ENCODE data around the gene MTFR2. TPM values are rescaled to one million over a fixed set of nuclear protein-coding genes. Genes with fewer than 3 reads are reported as not detected.

MTFR2 gene
- total RNA-seq, 2 donors from 2014 or later, result 4.0 to 6.3 TPM

GRCh38 chr6:136254851-136255466 is 4.8 kb upstream of the MTFR2 start:
- no peak for DNase-seq
- Histone ChIP-seq H3K27me3 (ENCODE audit: control insufficient read depth, insufficient read depth, low read length, poor library complexity, severe bottlenecking) (no peaks in the 10 kb centered on the region), H3K36me3 (ENCODE audit: control insufficient read depth, insufficient read depth, low read length) (peaks cover 41% of the 10 kb centered on the region), H3K9ac (ENCODE audit: extremely low read depth, low read length, poor library complexity, severe bottlenecking) (no peak overlapping the region), H3K4me3 (ENCODE audit: low read length) (no peak overlapping the region), H3K4me1 (ENCODE audit: control insufficient read depth, insufficient read depth, low read length) (no peaks in the 10 kb centered on the region), H3K9me3 (ENCODE audit: control insufficient read depth, low read length) (no peaks in the 10 kb centered on the region), H3K27ac (ENCODE audit: low read depth, low read length) (no peak overlapping the region)
- no peak overlapping the region for H3K4me3 Mint-ChIP-seq
- no peak for TF ChIP-seq CTCF (conservative IDR thresholded peaks at IDR 0.05)
- H3K36me3 Mint-ChIP-seq (ENCODE audit: low read depth), result peaks cover 28% of the 10 kb centered on the region
- no peak overlapping the region for H3K27ac Mint-ChIP-seq
- no peaks in the 10 kb centered on the region for H3K27me3 Mint-ChIP-seq (ENCODE audit: insufficient read depth)
- peaks cover 9% of the 10 kb centered on the region for H3K4me1 Mint-ChIP-seq
- H3K9me3 Mint-ChIP-seq, result no peaks in the 10 kb centered on the region

DNA sequence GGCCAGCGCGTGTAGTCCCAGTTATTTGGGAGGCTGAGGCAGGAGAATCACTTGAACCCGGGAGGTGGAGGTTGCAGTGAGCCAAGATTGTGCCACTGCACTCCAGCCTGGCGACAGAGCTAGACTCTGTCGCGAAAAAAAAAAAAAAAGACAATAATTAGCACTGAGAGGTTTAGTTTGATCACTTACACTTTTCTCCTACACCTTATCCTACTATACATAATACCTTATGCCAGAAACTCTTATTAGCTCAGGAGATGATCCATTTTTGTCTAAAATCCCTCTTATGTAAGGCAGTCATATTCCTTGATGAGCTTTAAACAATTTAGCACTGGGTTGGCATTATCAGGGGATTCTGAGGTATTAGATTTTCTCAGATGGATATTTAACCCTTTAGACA is 3.6 kb upstream of the MTFR2 start:
- TF ChIP-seq CTCF (conservative IDR thresholded peaks at IDR 0.05), result no peak

DNA sequence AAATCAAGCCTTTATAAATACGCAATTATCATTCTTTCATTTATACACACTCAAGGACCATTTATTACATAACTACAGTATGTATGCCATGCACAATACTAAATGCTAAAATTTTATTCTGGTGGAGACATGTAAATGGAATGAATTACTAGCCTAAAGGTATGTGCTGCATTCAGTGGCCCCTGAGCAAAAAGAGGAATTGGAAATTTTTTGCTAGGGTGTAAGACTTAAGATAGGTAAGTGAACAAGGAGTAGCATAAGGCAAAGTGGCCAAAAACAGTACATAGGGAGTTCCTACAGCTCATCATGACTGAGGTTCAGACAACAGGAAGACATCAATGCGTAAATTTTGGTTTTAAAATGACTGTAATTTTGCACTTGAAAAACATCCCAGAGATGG is 2.3 kb upstream of the MTFR2 start:
- no peaks in the 10 kb centered on the region for H3K9me3 Mint-ChIP-seq
- Histone ChIP-seq H3K9ac (ENCODE audit: extremely low read depth, low read length, poor library complexity, severe bottlenecking) (no peak overlapping the region), H3K9me3 (ENCODE audit: control insufficient read depth, low read length) (no peaks in the 10 kb centered on the region), H3K36me3 (ENCODE audit: control insufficient read depth, insufficient read depth, low read length) (peaks cover 16% of the 10 kb centered on the region), H3K4me1 (ENCODE audit: control insufficient read depth, insufficient read depth, low read length) (no peaks in the 10 kb centered on the region), H3K27me3 (ENCODE audit: control insufficient read depth, insufficient read depth, low read length, poor library complexity, severe bottlenecking) (no peaks in the 10 kb centered on the region), H3K27ac (ENCODE audit: low read depth, low read length) (no peak overlapping the region), H3K4me3 (ENCODE audit: low read length) (no peak overlapping the region)
- no peak for DNase-seq
- H3K27ac Mint-ChIP-seq, result no peak overlapping the region
- WGBS, 2 experiments (ENCODE audit: insufficient coverage in 1 of 2, insufficient read length in 1 of 2), result 94 to 100% methylated on average over 2 of the region's 2 CpGs
- H3K4me1 Mint-ChIP-seq, result peaks cover 18% of the 10 kb centered on the region
- TF ChIP-seq CTCF (conservative IDR thresholded peaks at IDR 0.05), result no peak
- peaks cover 9% of the 10 kb centered on the region for H3K36me3 Mint-ChIP-seq (ENCODE audit: low read depth)
- H3K27me3 Mint-ChIP-seq (ENCODE audit: insufficient read depth), result no peaks in the 10 kb centered on the region
- no peak overlapping the region for H3K4me3 Mint-ChIP-seq

More for the DNA sequence above, 3.6 kb upstream of the MTFR2 start:
- 92 to 94% methylated on average over 4 to 6 of the region's 6 CpGs for WGBS, 2 experiments (ENCODE audit: insufficient coverage in 1 of 2, insufficient read length in 1 of 2)
- Mint-ChIP-seq H3K27ac (no peak overlapping the region), H3K9me3 (no peaks in the 10 kb centered on the region), H3K4me1 (peaks cover 17% of the 10 kb centered on the region), H3K36me3 (ENCODE audit: low read depth) (peaks cover 16% of the 10 kb centered on the region), H3K4me3 (no peak overlapping the region), H3K27me3 (ENCODE audit: insufficient read depth) (no peaks in the 10 kb centered on the region)
- Histone ChIP-seq H3K36me3 (ENCODE audit: control insufficient read depth, insufficient read depth, low read length) (peaks cover 29% of the 10 kb centered on the region), H3K27me3 (ENCODE audit: control insufficient read depth, insufficient read depth, low read length, poor library complexity, severe bottlenecking) (no peaks in the 10 kb centered on the region), H3K4me1 (ENCODE audit: control insufficient read depth, insufficient read depth, low read length) (no peaks in the 10 kb centered on the region), H3K9me3 (ENCODE audit: control insufficient read depth, low read length) (no peaks in the 10 kb centered on the region), H3K4me3 (ENCODE audit: low read length) (no peak overlapping the region), H3K9ac (ENCODE audit: extremely low read depth, low read length, poor library complexity, severe bottlenecking) (no peak overlapping the region), H3K27ac (ENCODE audit: low read depth, low read length) (no peak overlapping the region)
- DNase-seq, result no peak
